SK-N-SH (cell line): ENCODE results near the gene ERGIC1.

Experiments used
- EZH2phosphoT487 ChIP-seq: fragments of 200-600 bp; sonication (generic); IDR thresholded peaks from 2 replicates; pipeline ENCODE4 v1.6.1; 2017; ENCODE audit warnings: low read depth, mixed run types, mild to moderate bottlenecking, antibody characterized with exemption, moderate library complexity, borderline replicate concordance
- GATA2 ChIP-seq: sonication (generic); formaldehyde crosslinking; IDR thresholded peaks from 2 replicates; pipeline ENCODE4 v1.5.0; 2020; ENCODE audit warnings: mild to moderate bottlenecking, missing genetic modification reagents
- IRF3 ChIP-seq: fragments of 150-350 bp; IDR thresholded peaks from 2 replicates; pipeline ENCODE4 v1.6.1; 2016; ENCODE audit warnings: mild to moderate bottlenecking, low read depth, low read length
- NRF1 ChIP-seq: IDR thresholded peaks from 2 replicates; pipeline ENCODE4 v1.6.1; 2012; ENCODE audit warnings: low read depth, mild to moderate bottlenecking, low read length
- PBX3 ChIP-seq: IDR thresholded peaks from 2 replicates; pipeline ENCODE4; 2012
- POLR2AphosphoS5 ChIP-seq: IDR thresholded peaks from 2 replicates; pipeline ENCODE4 v1.6.1; 2012; ENCODE audit warnings: low read depth, low read length
- RAD21 ChIP-seq: IDR thresholded peaks from 2 replicates; pipeline ENCODE4 v1.6.1; 2012; ENCODE audit warnings: mild to moderate bottlenecking, low read length
- SIN3A ChIP-seq: IDR thresholded peaks from 2 replicates; pipeline ENCODE4 v1.6.1; 2012; ENCODE audit warnings: low read depth, mild to moderate bottlenecking, low read length, moderate library complexity, borderline replicate concordance
- SMC3 ChIP-seq: IDR thresholded peaks from 2 replicates; pipeline ENCODE4 v1.6.1; 2012; ENCODE audit warnings: low read depth, low read length, improper control_type of control experiment
- TAF1 ChIP-seq: IDR thresholded peaks from 2 replicates; pipeline ENCODE4 v1.6.1; 2012; ENCODE audit warnings: low read depth, mild to moderate bottlenecking, low read length, moderate library complexity, borderline replicate concordance
- YY1 ChIP-seq: IDR thresholded peaks from 2 replicates; pipeline ENCODE4 v1.4.0; 2012; ENCODE audit warnings: low read depth, mild to moderate bottlenecking
- TF ChIP-seq, protein P1 (sequence below): fragments of 200-600 bp; sonication (generic); IDR thresholded peaks from 2 replicates; pipeline ENCODE4 v1.6.1; 2017; ENCODE audit warnings: antibody characterized with exemption, mild to moderate bottlenecking, moderate library complexity

DNA sequence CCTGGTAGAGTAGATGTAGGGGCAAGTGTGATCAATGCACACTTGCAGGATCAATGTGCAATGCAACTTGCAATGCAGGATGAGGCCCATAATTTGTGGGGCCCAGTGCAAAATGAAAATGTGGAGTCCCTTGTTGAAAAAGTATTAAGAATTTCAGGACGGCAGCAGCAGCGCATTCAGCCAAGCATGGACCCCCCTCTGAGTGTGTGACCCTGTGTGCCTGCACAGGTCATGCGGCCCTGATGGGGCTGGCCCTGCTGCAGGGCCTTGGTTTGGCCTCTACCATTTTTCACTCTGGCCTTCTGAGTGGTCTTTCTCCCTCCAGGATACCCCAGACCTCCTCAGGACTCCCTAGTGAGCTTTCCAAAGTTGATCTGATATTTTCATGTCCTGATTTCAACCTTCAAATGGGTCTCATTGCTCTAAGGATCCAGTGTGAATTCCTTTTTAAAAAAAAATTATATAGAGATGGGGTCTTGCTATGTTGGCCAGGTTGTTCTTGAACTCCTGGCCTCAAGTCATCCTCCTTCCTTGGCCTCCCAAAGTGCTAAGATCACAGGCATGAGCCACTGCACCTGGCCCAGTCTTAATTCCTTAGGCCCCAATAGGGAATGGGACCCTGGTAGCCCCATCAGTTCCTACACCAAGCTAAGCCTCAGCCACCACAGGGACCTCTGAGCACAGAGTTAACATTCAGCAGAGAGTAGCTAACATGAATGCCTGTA lies 4.3 kb downstream of the ERGIC1 start:
- TF ChIP-seq TAF1, result no peak
- no peak for TF ChIP-seq NRF1
- TF ChIP-seq POLR2AphosphoS5, result no peak
- TF ChIP-seq, protein P1, sequence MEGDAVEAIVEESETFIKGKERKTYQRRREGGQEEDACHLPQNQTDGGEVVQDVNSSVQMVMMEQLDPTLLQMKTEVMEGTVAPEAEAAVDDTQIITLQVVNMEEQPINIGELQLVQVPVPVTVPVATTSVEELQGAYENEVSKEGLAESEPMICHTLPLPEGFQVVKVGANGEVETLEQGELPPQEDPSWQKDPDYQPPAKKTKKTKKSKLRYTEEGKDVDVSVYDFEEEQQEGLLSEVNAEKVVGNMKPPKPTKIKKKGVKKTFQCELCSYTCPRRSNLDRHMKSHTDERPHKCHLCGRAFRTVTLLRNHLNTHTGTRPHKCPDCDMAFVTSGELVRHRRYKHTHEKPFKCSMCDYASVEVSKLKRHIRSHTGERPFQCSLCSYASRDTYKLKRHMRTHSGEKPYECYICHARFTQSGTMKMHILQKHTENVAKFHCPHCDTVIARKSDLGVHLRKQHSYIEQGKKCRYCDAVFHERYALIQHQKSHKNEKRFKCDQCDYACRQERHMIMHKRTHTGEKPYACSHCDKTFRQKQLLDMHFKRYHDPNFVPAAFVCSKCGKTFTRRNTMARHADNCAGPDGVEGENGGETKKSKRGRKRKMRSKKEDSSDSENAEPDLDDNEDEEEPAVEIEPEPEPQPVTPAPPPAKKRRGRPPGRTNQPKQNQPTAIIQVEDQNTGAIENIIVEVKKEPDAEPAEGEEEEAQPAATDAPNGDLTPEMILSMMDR, result no peak
- TF ChIP-seq GATA2 (CRISPR knock-in tag), result no peak
- TF ChIP-seq EZH2phosphoT487, result no peak
- no peak for TF ChIP-seq SMC3
- TF ChIP-seq SIN3A, result no peak
- no peak for TF ChIP-seq IRF3
- no peak for TF ChIP-seq PBX3
- TF ChIP-seq RAD21, result no peak
- no peak for TF ChIP-seq YY1
